ENCODE data around the gene ANKS1B.

DNA sequence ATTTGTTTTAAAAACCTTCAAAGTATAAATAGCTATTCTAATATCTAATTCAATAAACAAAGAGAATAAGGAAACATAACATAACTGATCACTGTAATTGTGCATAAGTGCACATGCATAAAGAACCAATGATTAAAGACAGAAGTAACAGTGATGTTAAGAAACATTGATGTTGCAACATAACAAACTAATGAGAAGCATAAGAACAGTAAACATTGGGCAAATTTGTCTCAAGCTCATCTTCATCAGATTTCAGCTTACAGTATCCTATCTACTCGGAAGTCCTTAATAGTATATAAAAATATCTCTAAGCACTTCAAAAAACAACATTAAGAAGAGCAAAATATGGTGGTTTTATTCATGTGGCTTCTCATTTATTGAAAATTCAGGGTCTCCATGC is 239.6 kb downstream of the ANKS1B start:
- TF ChIP-seq TOX (CRISPR knock-in tag; IDR thresholded peaks at IDR 0.05; ENCODE audit: borderline replicate concordance) (no peak), CSDC2 (CRISPR knock-in tag; IDR thresholded peaks at IDR 0.05) (no peak), ZC3H10 (CRISPR knock-in tag; IDR thresholded peaks at IDR 0.05) (no peak), ZFP3 (CRISPR knock-in tag; IDR thresholded peaks at IDR 0.05) (no peak), ZNF565 (CRISPR knock-in tag; conservative IDR thresholded peaks at IDR 0.05; ENCODE audit: low read depth) (no peak), ZFP30 (CRISPR knock-in tag; IDR thresholded peaks at IDR 0.05) (no peak)
- TF ChIP-seq, protein P1, sequence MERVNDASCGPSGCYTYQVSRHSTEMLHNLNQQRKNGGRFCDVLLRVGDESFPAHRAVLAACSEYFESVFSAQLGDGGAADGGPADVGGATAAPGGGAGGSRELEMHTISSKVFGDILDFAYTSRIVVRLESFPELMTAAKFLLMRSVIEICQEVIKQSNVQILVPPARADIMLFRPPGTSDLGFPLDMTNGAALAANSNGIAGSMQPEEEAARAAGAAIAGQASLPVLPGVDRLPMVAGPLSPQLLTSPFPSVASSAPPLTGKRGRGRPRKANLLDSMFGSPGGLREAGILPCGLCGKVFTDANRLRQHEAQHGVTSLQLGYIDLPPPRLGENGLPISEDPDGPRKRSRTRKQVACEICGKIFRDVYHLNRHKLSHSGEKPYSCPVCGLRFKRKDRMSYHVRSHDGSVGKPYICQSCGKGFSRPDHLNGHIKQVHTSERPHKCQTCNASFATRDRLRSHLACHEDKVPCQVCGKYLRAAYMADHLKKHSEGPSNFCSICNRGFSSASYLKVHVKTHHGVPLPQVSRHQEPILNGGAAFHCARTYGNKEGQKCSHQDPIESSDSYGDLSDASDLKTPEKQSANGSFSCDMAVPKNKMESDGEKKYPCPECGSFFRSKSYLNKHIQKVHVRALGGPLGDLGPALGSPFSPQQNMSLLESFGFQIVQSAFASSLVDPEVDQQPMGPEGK (CRISPR knock-in tag; IDR thresholded peaks at IDR 0.05; ENCODE audit: borderline replicate concordance): no peak
